T follicular helper cell (primary cell): ENCODE results near the gene CEBPB.
"Not testable (repeated sequence)": the region's sequence is repeated elsewhere in the genome, so short reads cannot be mapped to it uniquely, and the experiment has no call there.

Experiments
- DNase-seq: peaks from one replicate; pipeline ENCODE4 v3.0.0-alpha.2; 2020; ENCODE audit warnings: low read depth

The CEBPB gene

DNA sequence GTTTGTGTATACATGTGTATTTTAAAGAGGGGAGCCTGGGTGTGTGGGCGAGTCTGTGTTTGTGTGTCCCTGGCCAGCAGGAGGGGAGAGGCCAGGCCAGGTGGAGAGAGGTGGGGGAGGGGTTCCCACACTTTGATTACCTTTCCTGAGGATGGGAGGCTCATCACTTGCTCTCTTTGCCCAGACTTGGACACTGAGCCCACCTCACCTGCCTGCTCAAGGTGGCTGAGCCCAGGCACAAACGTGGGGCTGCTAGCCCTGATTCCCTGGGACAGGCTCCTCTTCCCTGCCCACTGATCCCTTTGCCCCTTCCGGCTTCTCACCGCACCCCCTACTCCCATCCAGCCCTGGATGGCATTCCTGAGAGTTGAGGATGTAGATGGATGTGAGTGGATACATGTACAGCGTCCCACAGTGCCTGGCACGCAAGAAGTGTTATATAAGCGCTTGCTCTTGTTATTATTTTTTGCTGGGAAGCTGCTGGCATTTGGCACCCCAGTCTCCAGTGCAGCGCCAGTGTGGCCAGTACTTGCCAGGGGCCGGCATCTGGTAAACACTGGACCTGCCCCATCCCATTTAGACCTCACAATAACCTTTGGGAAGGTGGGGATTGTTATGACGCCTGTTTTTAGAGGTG lies 2.7 kb downstream of the CEBPB start:
- no peak for DNase-seq

DNA sequence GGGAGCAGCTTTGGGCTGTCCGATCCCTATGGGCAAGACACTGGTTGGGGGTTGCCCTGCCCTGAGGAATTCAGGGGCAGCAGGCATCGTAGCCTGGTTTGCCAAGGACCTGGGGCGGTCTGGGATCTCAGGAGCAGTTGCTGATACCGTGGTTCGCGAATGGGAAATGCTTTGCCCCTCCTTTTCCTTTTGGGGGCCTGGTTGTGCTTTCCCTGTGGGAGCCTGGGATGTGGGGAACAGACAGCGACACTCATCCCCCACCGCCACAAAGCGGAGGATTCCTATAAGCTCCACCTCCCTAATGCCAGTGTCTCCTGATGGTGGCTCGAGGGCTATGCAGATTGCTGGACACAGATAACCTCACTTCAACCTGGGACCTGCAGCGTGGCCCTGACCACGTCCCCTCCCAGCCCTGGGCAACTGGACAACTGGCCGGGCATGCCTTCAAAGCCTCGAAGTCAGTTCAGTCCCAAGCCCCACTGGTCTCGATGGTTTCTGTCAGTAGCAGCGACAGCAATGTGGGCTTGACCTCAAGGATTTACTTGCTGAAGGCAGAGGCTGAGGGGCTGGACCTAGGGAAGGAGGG lies 3.3 kb downstream of the CEBPB start:
- DNase-seq = no peak

DNA sequence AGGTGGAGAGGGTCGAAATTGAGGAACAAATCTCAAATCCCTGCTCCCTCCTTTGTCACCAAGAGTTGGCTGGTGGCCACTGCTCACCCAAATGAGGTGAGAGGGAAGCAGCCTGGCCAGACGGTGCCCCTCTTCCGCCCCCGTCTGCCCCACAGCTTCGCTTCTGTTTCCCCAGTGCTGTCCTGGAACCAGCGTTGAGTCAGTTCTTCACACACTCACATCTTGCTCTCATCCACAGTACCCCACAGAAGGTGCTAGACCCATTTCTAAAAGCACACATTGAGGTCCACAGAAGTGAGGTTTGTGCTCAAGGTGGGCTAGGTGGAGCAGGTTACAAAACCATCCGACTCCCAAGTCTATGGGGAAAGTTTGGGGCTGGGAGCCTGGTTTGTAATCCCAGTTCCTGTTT lies 3.8 kb downstream of the CEBPB start:
- no peak for DNase-seq

DNA sequence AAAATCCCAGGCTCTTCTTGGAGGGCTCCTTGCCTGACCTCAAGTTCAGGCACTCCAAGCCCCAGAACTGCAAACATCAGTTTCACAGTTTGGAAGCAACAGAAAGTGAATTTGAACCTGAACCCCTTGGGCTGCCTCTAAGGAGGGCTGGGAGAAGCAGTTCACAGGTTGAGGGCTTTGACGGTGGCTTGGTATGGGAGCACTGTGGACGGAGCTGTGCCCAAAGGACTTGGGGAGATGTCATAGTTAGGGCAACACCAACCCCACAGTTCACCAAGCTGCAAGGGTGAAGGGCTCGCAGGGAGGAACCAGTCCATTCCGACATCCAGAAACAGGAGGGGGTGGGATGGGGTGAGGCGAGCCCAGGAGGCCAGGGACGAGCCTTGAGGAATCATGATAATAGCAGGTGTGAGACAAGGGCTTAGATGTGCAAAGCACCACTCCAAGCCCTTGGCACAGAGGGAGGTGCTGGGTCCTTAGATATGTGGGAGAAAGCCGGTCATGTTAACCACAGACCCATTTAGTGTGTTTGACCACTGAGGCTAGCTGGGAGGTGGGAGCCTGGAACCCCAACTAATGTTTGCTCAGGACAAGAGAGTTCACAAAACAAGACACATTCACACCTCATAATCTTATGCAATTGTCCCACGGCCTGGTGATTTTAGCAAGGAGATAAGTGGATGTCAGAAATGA lies 4.3 kb downstream of the CEBPB start:
- no peak for DNase-seq

DNA sequence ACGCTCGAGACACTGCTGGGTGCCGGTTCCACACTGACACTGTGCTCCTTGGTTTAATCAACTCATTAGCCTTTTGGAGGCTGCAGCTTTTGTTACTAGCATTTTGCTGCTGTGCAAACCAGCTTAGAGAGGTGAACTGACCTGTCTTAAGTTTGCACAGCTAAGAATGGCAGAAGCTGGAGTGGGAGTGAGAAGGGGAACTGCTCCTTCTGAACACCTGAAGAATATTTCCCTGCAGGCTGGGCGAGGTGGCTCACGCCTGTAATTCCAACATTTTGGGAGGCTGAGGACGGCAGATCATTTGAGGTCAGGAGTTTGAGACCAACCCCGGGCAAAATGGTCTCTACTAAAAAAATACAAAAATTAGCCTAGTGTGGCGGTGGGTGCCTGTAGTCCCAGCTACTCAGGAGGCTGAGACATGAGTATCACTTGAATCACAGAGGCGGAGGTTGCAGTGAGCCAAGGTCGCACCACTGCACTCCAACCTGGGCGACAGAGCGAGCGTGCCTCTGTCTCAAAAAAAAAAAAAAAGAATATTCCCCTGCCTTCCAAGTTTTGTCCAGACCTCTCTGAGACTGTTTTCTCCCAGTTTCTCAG lies 5.0 kb downstream of the CEBPB start:
- DNase-seq = no peak

DNA sequence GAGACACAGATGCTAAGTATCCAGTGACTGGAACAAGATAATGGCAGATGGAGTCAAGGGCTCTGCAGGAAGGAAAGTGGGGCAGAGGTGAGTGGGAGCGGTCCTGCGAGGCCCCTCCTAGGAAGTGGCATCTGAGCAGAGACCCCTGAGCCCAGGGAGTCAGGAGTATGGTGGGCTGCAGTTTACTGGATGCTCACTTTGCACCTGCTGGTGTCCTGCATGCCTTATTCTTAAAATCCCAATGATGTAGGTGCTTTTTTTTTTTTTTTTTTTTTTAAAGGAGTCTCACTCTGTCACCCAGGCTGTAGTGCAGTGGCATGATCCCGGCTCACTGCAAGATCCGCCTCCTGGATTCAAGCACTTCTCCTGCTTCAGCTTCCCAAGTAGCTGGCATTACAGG lies 5.6 kb downstream of the CEBPB start:
- DNase-seq = no peak

DNA sequence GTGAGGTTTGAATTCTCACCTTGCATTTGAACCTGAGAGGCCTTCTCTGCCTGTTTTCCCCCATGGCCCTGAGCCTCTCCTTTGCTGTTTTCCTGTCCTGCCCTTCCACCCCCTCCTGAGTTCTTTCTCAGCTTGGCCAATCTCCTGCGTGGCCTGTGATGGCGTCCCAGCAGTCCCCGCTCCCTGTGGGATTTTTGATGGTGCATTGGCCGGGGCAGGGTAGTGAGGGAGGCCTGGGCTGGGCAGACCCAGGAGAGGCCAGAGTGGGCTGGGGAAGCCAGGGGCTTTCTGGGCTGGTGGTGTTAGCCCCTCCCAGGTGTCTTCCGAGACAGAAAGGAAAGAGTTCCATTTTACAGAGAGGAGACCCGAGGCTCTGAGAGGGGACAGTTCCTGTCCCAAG lies 6.3 kb downstream of the CEBPB start:
- no peak for DNase-seq

DNA sequence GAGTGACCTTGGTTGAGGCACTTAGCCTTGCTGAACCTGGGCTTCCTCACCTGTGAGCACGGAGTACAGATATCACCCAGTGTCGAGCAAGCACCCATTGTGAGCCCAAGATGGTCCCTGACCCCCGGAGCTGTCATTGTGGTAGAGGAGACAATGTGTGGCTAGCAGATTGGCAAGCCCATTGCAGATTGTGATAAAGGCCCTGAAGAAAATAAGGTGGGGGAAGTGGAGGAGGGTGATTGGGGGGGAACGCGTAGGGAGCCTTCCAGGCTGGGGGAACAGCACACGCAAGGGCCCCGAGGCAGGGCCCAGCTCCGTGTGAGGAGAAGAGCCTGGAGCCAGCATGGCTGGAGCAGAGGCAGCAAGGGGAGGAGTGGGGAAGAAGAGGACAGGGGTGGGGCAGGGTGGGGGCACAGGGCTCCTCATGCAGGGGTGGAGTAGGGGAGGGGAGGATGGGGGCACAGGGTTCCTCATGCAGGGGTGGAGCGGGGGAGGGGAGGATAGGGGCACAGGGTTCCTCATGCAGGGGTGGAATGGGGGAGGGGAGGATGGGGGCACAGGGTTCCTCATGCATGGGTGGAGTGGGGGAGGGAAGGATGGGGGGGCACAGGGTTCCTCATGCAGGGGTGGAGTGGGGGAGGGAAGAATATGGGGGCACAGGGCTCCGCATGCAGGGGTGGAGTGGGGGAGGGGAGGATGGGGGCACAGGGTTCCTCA lies 7.0 kb downstream of the CEBPB start:
- no peak for DNase-seq

DNA sequence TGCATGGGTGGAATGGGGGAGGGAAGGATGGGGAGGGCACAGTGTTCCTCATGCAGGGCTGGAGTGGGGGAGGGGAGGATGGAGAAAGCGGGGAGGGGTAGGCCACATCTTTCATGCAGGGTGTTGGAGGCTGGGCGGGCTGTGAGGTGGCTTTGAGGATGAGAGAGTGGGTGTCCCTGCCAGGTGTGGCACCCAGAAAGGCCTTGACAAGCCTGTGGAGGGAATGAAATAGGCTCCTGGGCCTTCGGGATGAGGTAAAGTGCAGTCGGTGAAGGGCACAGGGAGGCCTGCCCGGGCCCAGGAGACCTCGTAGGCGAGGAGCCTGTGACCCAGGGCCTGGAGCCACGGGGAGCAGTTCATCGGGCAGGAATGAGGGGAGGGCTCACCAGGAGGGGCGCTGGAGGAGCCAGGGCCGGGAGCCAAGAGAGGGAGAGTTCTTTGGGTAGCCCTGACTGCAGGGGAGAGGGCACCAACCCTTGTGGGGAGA lies 7.6 kb downstream of the CEBPB start:
- no peak for DNase-seq

DNA sequence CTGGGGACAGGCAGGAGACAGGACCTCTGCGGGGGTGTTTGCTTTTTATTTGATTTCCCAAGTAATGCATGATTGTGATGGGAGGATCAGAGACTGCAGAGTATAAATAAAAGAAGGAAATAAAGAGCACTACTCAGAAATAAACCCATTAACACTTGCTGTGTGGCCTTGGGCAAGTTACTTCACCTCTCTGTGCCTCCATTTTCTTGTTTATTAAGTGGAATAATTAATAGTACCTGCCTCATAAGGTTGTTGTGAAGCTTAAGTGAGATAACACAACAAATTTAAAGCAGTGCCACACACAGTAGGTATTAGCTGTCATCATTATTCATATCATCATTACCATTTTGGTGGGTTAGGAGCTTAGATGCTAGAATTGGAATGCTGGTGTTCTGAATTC lies 8.1 kb downstream of the CEBPB start:
- no peak for DNase-seq

DNA sequence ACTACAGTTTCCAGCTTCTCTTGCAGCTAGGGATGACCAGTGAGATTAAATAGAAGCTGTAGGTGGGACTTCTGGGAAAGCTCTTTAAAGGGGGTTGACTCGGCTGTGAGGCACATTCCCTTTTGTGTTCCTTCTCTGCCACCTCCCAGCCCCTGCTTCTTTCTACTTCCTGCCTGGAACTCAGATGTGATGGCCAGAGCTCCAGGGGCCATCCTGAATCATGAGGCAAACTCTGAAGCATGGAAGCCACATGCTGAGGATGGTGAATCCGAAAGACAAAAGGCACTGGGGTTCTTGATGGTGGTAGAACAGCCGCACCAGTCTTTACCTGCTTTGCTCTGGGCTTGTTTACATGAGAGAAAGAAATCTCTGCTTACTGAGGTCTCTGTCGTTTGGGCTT lies 9.1 kb downstream of the CEBPB start:
- no peak for DNase-seq

DNA sequence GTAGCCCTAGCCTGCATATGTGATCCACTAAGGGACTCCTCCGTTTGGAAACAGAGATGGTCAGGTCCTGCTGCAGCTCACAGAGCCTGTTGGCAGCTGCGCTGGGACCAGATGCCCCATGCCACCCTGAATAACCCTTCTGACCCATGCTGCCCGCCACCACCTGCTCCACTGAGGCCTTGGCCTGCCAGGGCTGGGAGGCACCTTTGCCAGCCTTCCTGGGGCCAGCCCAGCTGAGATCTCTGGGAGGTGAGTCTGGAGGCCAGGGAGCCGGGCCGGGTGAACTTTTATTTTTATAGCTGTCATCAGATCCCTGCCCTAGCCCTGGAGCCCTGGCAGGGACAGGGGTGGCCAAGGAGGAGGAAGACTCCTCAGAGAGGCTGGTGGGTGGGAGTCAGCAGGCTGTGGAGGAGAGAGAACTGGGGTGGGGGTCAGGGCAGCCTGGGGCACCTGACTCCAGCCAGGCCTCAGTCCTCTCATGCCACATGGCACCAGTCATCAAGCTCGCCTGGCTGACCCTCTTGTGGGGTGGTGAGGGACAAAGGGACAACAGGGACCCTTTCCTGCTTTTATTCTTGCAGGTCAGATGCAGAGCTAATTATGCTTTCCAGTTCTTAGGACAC lies 10.0 kb downstream of the CEBPB start:
- DNase-seq = no peak

DNA sequence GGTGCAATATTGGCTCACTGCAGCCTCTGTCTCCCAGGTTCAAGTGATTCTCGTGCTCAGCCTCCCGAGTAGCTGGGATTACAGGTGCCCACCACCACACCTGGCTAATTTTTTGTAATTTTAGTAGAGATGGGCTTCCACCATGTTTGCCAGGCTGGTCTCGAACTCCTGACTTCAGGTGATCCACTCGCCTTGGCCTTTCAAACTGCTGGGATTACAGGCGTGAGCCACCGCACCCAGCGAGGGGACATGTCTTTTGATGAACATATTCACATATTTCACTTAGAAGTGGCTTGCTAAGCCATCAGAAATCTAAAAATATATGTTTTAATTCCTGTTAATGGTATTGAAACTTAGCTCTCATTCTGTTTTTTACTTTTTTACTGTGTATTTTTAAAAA lies 11.1 kb downstream of the CEBPB start:
- not testable (repeated sequence) for DNase-seq

DNA sequence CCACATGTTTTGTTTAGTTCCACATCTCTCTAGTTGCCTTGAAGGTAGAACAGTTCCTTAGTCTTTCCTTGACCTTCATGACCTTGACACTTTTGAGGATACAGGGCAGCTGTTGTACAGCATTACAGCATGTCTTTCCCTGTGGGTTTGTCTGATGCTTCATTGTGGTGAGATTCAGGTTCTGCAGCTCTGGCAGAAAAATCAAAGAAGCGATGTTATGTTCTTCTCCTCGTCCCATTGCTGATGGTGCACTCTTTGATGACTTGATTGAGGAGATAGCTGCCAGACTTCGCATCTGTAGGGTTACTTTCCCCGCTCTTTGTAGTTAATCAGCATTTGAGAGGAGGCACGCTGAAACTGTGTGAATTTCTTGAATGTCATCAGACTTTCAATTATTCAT lies 12.0 kb downstream of the CEBPB start:
- no peak for DNase-seq

DNA sequence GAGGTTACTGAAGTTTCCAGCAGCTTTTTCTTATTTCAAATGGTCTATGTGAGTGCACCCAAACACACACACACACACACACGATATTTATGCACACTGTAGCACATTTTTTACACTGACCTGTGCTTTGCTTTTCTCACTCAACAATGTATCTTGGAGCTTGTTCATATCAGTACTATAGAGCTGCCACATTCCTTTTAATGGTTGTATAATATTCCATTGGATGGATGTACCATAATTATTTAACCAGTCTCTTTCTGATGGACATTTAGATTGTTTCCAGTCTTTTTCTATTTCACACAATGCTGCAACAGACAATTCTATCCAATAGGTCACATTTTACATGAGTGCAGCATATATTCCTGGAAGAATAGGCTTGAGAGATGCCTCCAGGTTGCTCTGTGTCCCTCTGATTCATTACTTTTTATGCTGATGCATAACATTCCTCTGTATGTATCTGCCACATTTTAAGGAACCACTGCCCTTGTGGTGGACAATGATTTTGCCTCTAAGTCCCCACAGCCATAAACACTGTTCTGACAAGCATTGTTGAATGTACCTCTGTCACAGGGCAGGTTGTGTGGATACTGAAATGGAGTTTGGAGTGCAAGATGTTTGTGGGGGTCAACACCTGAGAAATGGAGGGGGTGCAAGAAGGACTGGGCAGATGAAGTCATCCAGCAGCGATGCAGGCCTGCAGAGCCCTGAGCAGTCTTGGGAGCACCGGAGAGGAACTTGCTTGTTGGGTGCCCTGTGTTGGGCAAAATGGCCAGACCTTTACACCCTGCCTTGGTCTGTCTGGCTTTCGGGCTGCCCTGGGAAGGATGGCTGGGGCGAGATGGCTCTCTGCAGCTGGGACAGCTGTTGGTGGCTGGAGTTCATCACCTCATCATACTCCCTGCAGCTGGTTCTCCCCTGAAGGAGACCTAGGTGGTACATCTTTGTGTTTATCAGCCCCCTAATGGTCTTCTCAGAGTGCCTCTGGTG lies 13.6 kb downstream of the CEBPB start:
- DNase-seq = no peak

DNA sequence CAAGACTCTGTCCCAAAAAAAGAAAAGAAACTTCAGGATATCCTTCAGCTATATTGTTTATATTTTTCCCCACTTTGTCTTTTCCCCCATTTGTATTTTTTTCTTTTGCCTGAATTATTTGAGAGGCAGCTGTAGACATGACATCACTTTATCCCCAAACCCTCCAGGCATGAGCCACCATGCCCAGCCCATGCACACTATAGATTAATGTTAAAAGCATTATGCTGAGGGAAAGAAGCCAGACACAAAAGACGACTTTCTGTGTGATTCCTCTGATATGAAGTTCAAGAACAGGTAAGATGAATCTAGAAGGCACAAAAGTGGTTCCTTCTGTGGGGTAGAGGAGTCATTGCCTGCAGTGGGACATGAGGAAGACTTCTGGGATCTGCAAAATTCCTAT lies 16.4 kb downstream of the CEBPB start:
- no peak for DNase-seq

DNA sequence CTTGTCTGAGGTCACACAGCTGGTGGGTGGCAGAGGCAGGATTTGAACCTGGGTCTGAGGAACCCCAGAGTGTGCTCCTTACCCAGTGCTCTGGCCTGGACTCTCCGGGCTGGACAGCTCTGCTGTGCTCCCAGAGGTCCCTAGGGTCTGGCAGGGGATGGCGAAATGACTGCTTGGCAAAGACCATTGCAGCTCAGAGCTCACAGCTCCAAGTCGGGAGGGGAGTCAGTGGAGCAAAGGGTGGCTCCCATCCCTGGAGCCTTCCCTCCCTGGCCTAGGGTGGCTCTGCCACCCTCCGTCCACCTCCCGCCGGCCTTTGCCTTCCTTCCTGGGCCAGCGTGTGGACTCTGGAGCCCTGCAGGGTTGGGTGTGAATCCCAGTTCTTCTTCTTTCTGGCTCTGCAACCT lies 17.5 kb downstream of the CEBPB start:
- no peak for DNase-seq

DNA sequence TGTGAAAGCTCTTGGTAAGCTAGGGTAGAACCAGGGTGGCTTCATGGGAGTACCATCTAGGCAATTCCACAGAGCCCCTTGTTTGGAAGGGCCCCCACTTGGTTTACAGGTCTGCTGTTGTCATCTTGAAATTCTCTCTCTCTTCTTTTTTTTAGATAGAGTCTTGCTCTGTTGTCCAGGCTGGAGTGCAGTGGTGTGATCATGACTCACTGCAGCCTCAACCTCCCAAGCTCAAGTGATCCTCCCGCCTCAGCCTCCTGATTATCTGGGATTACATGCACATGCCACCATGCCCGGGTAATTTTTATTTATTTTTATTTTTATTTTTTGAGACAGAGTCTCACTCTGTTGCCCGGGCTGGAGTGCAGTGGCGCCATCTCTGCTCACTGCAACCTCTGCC lies 18.2 kb downstream of the CEBPB start:
- not testable (repeated sequence) for DNase-seq

DNA sequence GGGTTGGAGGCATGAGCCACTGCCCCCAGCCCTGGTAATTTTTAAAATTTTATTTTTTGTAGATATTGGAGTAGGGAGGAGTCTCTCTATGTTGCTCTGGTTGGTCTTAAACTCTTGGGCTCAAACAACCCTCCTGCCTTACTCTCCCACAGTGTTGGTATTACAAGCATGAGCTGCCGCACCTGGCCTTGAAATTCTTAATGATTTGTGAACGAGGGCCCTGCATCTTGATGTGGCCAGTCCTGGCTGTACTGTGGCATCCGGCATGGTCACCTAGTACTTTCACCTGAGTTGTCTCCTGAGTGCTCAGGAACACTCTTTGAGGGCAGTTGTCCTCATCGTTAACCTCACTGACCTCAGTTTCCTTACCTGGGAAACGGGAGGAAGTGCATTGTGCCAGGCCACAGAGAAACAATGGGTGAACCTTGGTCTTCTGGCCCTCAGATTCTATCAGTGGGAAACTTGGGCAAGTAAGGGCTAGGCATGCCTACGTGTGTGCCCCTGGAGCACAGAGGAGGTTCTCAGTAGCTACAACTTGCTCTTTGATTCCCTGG lies 19.5 kb downstream of the CEBPB start:
- no peak for DNase-seq

DNA sequence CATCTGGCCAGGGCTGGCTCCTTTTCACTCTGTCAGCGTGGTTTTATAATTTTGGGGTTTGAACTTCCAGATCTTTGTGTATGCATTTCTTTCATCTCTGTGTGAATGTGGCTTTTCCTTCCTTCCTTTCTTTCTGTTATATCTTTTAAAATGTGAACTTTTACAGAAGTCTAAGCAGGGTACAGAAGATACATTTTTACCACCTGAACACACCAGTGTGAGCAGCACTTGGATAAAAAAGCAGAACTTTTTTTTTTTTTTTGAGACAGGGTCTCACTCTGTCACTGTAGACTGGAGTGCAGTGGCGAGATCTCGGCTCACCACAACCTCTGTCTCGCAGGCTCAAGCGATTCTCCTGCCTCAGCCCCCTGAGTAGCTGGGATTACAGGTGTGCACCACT lies 20.5 kb downstream of the CEBPB start:
- no peak for DNase-seq
